OCI-M2 (cell line): Measurements from ENCODE around the gene RAP1B.
"Not testable (repeated sequence)": the region's sequence is repeated elsewhere in the genome, so short reads cannot be mapped to it uniquely, and the experiment has no call there.

Source experiments
- DNase-seq: peaks from one replicate; lab custom pipeline; 2025; ENCODE audit not compliant: unreplicated experiment; lab: John Stamatoyannopoulos, UW

The RAP1B gene

DNA sequence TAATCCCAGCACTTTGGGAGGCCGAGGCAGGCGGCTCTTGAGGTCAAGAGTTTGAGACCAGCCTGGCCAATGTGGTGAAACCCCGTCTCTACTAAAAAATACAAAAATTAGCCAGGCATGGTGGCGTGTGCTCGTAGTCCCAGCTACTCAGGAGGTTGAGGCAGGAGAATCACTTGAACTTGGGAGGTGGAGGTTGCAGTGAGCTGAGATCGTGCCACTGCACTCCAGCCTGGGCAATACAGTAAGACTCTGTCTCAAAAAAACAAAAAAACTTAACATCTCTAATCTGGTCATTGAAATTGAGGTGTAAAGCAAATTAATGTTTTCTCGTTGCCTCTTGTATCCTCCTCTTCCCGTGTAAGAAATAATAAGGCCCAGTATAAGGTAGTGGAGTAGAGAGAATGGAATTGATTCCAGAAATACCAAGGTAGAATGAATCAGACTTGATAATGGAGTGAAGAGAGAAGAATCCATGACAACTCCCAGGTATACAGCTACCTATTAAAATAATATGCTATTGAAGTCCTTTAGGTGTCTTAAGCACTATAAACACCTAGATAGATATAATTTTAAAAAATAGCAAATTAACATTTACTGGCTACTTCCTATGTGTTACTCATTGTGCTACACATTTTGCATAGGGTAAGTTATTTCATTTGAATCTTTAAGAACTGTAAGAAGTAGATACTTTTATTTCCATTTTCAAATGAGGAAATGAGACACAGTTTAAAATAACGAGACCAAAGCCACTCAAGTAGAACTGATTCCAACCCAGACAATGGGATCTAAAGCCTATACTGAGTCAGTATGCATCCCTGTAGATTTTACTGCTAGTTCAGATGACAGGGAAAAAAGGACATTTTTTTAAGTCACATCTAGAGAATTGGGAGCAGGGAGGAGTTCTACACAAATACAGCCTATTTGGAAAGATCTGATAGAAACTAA lies 23.2 kb downstream of the RAP1B start:
- DNase-seq: no peak

GRCh38 chr12:68636268-68636667 lies 25.6 kb downstream of the RAP1B start:
- no peak for DNase-seq

GRCh38 chr12:68637439-68637838 lies 26.7 kb downstream of the RAP1B start:
- not testable (repeated sequence) for DNase-seq

- no peak for DNase-seq
Observed at GRCh38 chr12:68638171-68638570, 27.5 kb downstream of the RAP1B start.

DNA sequence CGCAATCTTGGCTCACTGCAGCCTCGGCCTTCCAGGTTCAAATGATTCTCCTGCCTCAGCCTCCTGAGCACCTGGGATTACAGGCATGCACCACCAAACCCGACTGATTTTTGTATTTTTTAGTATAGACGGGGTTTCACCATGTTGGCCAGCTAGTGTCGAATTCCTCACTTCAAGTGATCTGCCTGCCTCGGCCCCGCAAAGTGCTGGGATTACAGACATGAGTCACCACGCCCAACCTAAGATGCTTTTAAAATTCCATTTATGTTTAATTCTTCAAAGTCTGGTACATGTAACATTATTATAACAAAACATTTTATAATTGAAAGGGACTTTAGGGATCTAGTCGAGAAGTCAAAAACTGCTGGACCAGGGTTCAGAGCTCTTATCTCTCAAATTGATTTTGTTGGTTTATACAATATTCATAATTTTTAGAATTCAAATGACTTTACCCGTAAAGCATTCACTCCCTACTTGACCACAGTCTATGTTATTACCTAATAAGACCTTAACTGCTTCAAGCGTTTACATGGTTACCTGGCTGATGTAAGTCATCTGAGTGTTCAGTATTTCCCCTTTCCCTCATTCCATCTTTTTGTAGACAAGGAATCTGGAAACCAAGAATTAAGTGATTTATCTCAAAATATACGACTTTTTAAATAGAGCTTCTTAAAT lies 28.2 kb downstream of the RAP1B start:
- DNase-seq: no peak

GRCh38 chr12:68639396-68639767 lies 28.7 kb downstream of the RAP1B start:
- DNase-seq: no peak

DNA sequence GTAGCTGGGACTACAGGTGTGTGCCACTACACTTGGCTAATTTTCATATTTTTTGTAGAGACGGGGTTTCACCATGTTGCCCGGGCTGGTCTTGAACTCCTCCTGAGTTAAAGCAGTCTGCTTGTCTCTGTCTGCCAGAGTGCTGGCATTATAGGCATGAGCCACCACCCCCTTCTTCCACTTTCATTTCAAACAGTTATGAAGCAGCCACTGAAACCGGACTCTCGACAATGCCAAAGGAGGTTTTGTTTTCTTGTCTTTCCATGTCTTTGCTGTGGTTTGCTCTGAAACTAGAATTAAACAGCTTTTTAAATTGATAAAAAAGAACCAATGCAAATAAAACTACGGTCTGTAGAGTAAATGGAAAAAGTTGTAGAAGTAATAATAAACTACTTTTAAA lies 30.4 kb downstream of the RAP1B start:
- no peak for DNase-seq

DNA sequence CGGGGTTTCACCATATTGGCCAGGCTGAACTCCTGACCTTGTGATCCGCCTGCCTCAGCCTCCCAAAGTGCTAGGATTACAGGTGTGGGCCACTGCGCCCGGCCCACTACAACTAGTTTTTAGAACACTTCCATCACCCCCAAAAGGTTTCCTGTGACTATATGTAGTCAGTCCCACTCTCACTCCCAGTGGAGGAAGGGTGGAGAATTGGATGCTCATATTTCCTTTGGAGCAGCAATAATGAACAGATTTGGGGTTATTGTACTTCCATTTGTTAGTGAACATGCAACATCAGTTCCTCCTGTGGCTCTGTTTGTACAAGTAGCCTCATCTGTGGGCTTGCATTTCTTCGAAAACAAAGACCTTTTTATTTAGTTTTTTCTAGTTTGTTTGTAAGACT lies 35.8 kb downstream of the RAP1B start:
- no peak for DNase-seq

DNA sequence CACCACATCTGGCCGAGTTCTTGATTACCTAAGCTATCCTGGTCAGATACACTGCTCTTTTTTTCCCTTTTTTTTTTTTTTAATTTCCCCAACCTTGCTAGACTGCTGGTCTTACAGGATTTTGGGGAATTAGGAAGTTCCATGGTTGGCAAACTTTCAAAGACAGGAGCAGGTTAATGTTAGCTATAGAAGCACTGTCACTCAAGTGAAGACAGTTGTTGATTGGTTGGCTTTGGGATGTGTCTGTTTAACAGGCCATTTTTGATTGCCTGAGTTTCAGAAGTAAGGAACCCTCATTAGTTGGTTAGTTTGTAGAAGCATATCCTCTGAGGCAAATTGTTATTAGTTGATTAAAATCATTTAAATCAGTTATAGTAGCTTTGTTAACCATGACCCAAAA lies 36.8 kb downstream of the RAP1B start:
- no peak for DNase-seq

DNA sequence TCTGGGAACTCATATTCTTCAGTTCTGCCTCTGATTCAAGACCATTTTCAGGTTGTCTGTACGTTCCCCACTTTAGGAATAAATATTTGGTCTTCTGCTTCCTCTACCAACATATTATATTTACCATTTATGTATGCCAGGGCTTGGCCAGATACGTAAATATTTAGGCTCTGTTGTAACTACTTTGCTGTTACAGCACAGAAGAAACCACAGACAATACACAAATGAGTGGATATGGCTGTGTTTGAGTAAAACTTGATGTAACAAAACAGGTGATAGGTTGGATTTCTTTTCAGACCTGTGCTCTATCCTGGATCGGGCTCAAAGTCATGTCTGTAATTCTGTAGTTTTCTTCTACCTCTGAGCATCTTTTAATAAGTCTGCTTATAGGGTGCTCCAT lies 37.5 kb downstream of the RAP1B start:
- no peak for DNase-seq

- DNase-seq: no peak
Observed at GRCh38 chr12:68665016-68665569, 54.4 kb downstream of the RAP1B start.

- no peak for DNase-seq
Observed at GRCh38 chr12:68667291-68667690, 56.6 kb downstream of the RAP1B start.

- no peak for DNase-seq
Observed at GRCh38 chr12:68667896-68668295, 57.2 kb downstream of the RAP1B start.

GRCh38 chr12:68671179-68671578 lies 60.5 kb downstream of the RAP1B start:
- DNase-seq: no peak

DNA sequence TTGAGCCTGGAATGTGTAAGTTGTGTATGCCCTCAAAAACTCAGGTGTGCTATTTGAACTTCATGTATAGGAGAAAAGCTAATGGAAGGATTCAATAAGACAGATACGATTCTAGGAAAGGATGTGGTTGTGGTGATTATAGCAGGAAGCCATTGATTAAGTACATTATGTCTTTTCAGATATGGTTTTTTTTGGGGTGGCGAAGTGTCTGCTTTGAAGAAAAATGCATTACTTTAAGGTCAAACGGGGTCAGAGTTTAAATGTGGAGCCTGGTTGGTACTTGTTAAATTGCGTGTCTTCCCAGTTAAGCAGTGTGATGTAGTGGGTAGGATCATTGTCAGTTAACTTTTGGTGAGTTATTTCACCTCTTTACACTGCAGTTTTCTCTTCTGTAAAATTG lies 63.1 kb downstream of the RAP1B start:
- no peak for DNase-seq

DNA sequence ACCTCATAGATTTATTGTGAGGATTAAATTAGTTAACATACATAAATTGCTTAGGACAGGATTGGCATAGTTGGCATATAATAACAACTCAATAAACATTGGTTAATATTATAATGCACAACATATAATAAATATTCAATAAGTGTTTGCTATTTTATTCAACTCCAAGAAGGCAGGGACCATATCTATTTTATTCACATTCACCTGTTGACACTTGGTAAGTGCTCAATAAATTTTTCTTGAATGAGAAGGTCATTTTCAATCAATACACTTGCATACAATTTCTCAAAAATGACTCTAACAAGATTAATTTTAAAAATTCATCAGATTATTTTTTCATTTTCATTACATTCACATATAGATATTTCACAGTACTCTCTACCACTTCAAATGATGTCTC lies 63.7 kb downstream of the RAP1B start:
- DNase-seq: no peak

- DNase-seq: no peak
Observed at GRCh38 chr12:68675101-68675842, 64.6 kb downstream of the RAP1B start.

- DNase-seq: not testable (repeated sequence)
Observed at GRCh38 chr12:68676854-68677253, 66.2 kb downstream of the RAP1B start.

DNA sequence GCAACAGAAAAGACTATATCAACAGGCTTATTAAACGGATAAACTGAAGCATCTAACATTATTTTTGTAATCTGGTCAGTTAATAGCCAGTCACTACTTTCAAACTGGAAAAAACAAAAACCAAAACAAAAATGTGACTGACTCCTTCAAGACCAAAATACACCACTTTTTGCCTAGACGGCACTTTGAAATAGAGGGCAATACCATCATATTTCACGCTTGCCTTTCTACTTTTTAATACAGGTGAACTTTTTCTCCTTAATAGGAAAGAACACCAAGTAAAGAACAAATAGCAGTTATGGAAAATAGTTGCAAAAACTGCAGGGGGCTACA lies 75.5 kb downstream of the RAP1B start:
- no peak for DNase-seq

DNA sequence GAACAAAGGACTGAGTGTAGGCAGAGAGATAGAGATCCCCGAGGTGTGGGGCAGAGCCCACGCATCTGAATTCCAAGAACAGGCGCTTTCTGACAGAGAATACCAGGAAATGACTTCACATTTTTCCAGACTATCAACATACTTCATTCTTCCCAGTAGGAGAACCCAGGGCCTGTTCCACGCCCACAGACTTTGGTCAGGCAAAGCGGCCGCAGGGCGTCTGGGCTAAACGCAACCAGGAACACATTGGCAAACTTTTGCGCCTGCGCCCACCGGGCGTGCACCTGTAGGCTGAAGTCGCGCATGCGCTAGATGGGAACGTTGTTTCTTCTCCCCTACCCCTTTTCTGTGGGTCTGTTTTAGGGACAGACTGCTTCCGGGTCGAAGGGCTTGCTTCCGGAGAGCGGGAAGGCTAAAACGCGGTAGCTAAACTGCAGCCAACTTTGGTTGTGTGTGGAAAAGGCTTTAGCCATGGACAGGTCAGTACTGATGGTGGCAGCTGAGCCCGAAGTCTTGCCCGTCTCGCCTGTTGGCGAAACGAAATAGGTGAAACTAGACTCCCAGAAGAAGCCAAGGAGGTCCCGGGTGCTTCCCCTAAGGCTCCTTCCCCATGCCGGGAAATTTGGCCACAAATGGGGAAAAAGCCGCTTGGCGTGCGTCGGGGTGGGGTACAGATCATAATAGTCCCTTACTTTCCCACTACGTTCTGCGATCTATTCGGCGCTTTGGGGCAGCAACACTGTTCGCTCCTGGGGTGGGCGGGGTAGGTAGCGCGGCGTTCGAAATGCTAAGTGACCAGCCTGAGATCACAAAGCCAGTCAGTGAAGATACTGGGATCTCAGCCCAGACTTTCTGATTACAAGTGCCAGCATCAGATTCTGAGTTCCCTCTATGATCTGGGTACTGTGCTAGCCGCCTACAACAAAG lies 76.2 kb downstream of the RAP1B start, which contains the start of gene NUP107:
Gene NUP107, plus strand, starts transcription at position 384 of the 927 bp plus-strand sequence. Its CDS starts 88 bp downstream, at position 472.
- DNase-seq: peak; percentile 96
